A673 (cell line): Measurements from ENCODE around the gene PRB4. TPM values are rescaled to one million over a fixed set of nuclear protein-coding genes. Genes with fewer than 3 reads are reported as not detected.

Experiments used
- BruUV-seq: library from RNA; stranded (reverse); fragments of 400-500 nt; replicated peaks from 2 replicates; lab custom pipeline; 2021; lab: Mats Ljungman, UMichigan
- CTCF ChIA-PET: fragments of 300-600 bp; sonication (Branson Sonifier 250); formaldehyde crosslinking; loops from one replicate; lab custom pipeline; 2022; ENCODE audit warnings: antibody characterized with exemption; lab: Charles Lee
- POLR2A ChIA-PET: fragments of 300-600 bp; sonication (Branson Sonifier 250); formaldehyde crosslinking; loops from one replicate; lab custom pipeline; 2022; ENCODE audit warnings: antibody characterized with exemption; ENCODE audit not compliant: low non-redundant PET; lab: Charles Lee
- DNase-seq: peaks from one replicate; pipeline ENCODE4 v3.0.0-alpha.2; 2015; ENCODE audit warnings: low spot score
- H3K27ac ChIP-seq: fragments of 200-600 bp; sonication (generic); 2 replicates; pipeline ENCODE4 v1.5.1; 2016; ENCODE audit warnings: mixed run types, low read depth, mild to moderate bottlenecking, mixed read lengths, antibody characterized with exemption, low read length; ENCODE audit not compliant: poor library complexity, severe bottlenecking
- H3K27me3 ChIP-seq: fragments of 200-600 bp; sonication (generic); replicated peaks from 2 replicates; pipeline ENCODE4 v1.6.1; 2017; ENCODE audit warnings: mixed run types, low read depth, mild to moderate bottlenecking, mixed read lengths, antibody characterized with exemption, low read length; ENCODE audit not compliant: insufficient read depth, poor library complexity
- H3K36me3 ChIP-seq: fragments of 200-600 bp; sonication (generic); 2 replicates; pipeline ENCODE4 v1.6.1; 2016; ENCODE audit warnings: mixed run types, mild to moderate bottlenecking, mixed read lengths, antibody characterized with exemption, low read length; ENCODE audit not compliant: insufficient read depth, poor library complexity, severe bottlenecking
- H3K4me1 ChIP-seq: fragments of 200-600 bp; sonication (generic); 2 replicates; pipeline ENCODE4 v1.6.1; 2017; ENCODE audit warnings: mixed run types, mild to moderate bottlenecking, mixed read lengths, antibody characterized with exemption, low read length; ENCODE audit not compliant: insufficient read depth, poor library complexity, severe bottlenecking
- H3K4me3 ChIP-seq: fragments of 200-600 bp; sonication (generic); 2 replicates; pipeline ENCODE4 v1.5.1; 2016; ENCODE audit warnings: low read depth, mixed run types, mild to moderate bottlenecking, mixed read lengths, low read length; ENCODE audit not compliant: poor library complexity, severe bottlenecking
- H3K9me3 ChIP-seq: fragments of 200-600 bp; sonication (generic); 2 replicates; pipeline ENCODE4 v1.6.1; 2016; ENCODE audit warnings: mixed run types, low read depth, mild to moderate bottlenecking, mixed read lengths, antibody characterized with exemption, low read length; ENCODE audit not compliant: poor library complexity, severe bottlenecking
- CTCF ChIP-seq: fragments of 300-800, 200-600 bp; sonication (generic); conservative IDR thresholded peaks from 2 replicates; pipeline ENCODE4 v1.5.1; 2017; ENCODE audit warnings: low read depth, mild to moderate bottlenecking, antibody characterized with exemption, low read length, moderate library complexity, mixed read lengths
- EZH2 ChIP-seq: fragments of 200-600 bp; sonication (generic); IDR thresholded peaks from 2 replicates; pipeline ENCODE4 v1.6.1; 2017; ENCODE audit warnings: borderline replicate concordance, low read depth, mild to moderate bottlenecking, mixed read lengths, antibody characterized with exemption, low read length; ENCODE audit not compliant: poor library complexity, severe bottlenecking
- intact Hi-C: fragments of 100-400 bp; cut with micrococcal nuclease; formaldehyde crosslinking; loops from one replicate; pipeline ENCODE4 v1.10.0; 2022; ENCODE audit not compliant: unreplicated experiment
- total RNA-seq: library from RNA; stranded (reverse); gene quantifications from 2 replicates; pipeline ENCODE4 v1.2.3, GENCODE V29; 2021

Gene PRB4
- total RNA-seq, 1 experiment from 2014 or later = not detected

GRCh38 chr12:11307143-11307542 lies 3.1 kb downstream of the PRB4 start:
- Histone ChIP-seq H3K4me1 (no peaks in the 10 kb centered on the region), H3K9me3 (no peaks in the 10 kb centered on the region), H3K36me3 (no peaks in the 10 kb centered on the region), H3K27ac (no peak overlapping the region), H3K4me3 (no peak overlapping the region), H3K27me3 (no peaks in the 10 kb centered on the region)
- no TSS peak for BruUV-seq
- TF ChIP-seq EZH2 = no peak
- no peak for TF ChIP-seq CTCF
- CTCF ChIA-PET = no interaction called here
- no peak for DNase-seq
- intact Hi-C loops = no loop called here
- POLR2A ChIA-PET = no interaction called here

DNA sequence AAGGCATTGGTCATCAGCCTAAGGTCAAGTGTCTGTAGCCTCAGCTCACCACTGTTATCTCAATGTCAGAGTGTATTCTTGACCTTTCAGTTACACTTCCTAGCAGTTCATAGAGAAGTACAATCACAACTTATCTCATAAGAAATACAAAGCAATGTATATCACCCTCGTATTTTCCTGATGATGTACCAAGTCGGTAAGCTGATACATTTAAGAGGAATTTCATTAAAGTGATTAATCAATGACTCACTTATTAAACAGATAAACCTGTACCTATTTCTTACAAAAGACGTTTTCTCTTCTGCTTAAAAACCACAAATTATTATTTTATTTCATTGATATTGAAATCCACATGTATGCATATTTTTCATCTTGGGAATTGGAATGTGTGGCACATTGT lies 36.8 kb downstream of the PRB4 start:
- CTCF ChIA-PET = no interaction called here
- no TSS peak for BruUV-seq
- H3K4me1 ChIP-seq = no peaks in the 10 kb centered on the region
- H3K36me3 ChIP-seq = no peaks in the 10 kb centered on the region
- DNase-seq = no peak
- POLR2A ChIA-PET = no interaction called here
- no peak overlapping the region for H3K27ac ChIP-seq
- H3K27me3 ChIP-seq = peaks cover 4% of the 10 kb centered on the region
- TF ChIP-seq EZH2 (no peak), CTCF (no peak)
- no peaks in the 10 kb centered on the region for H3K9me3 ChIP-seq
- no peak overlapping the region for H3K4me3 ChIP-seq
- intact Hi-C loops = no loop called here

GRCh38 chr12:11269607-11270006 lies 40.6 kb downstream of the PRB4 start, which contains the start of gene PRB3:
Gene PRB3 (minus strand): TSS chr12:11269707. CDS start chr12:11269669, 38 bp downstream.
- CTCF ChIA-PET = no interaction called here
- Histone ChIP-seq H3K36me3 (no peaks in the 10 kb centered on the region), H3K9me3 (no peaks in the 10 kb centered on the region), H3K27ac (no peak within 1 kb of the TSS), H3K4me3 (no peak within 1 kb of the TSS), H3K27me3 (no peaks in the 10 kb centered on the region), H3K4me1 (no peaks in the 10 kb centered on the region)
- POLR2A ChIA-PET = no interaction called here
- no TSS peak for BruUV-seq
- intact Hi-C loops = no loop called here
- DNase-seq = no peak
- no peak for TF ChIP-seq CTCF
- no peak for TF ChIP-seq EZH2
